ENCODE results near the gene SLC6A3.

DNA sequence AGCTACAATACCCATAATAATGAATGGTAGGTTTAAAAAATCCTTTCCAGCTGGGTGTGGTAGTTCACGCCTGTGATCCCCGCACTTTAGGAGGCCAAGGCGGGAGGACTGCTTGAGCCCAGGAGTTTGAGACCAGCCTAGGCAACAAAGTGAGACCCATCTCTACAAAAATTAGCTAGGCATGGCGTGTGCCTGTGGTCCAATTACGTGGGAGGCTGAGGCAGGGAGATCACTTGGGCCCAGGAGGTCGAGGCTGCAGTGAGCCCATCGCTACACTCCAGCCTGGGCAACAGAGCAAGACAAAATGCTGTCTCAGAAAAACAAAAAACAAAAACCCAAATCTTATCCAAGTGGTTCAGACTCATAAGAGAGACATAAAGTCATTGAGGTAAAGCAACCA is 33.8 kb upstream of the SLC6A3 start:
- TF ChIP-seq SIN3A (IDR thresholded peaks at IDR 0.05; ENCODE audit: borderline replicate concordance, insufficient read depth, low read depth, low read length) = no peak
- TF ChIP-seq, protein P1, sequence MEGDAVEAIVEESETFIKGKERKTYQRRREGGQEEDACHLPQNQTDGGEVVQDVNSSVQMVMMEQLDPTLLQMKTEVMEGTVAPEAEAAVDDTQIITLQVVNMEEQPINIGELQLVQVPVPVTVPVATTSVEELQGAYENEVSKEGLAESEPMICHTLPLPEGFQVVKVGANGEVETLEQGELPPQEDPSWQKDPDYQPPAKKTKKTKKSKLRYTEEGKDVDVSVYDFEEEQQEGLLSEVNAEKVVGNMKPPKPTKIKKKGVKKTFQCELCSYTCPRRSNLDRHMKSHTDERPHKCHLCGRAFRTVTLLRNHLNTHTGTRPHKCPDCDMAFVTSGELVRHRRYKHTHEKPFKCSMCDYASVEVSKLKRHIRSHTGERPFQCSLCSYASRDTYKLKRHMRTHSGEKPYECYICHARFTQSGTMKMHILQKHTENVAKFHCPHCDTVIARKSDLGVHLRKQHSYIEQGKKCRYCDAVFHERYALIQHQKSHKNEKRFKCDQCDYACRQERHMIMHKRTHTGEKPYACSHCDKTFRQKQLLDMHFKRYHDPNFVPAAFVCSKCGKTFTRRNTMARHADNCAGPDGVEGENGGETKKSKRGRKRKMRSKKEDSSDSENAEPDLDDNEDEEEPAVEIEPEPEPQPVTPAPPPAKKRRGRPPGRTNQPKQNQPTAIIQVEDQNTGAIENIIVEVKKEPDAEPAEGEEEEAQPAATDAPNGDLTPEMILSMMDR (IDR thresholded peaks at IDR 0.05) = no peak

All from Panc1 (cell line).